Measurements from ENCODE around the gene BEST1. TPM values are rescaled to one million over a fixed set of nuclear protein-coding genes. Genes with fewer than 3 reads are reported as not detected.
A peak's percentile ranks its signal among the peaks of the same experiment; 100 is the strongest.

BEST1 gene
- total and polyA plus RNA-seq, 2 of the 13 experiments (the other 11 are each of a cell fraction or from before 2014, with no cell fraction given), result 0.09 to 0.65 TPM

- TF ChIP-seq ATF2 (CRISPR knock-in tag; IDR thresholded peaks at IDR 0.05), result no peak
- peak; percentile 6; the same call in 1 of the 2 replicates for TF ChIP-seq TGIF2 (CRISPR knock-in tag; IDR thresholded peaks at IDR 0.05)
- no peak for TF ChIP-seq PRDM4 (CRISPR knock-in tag; IDR thresholded peaks at IDR 0.05; ENCODE audit: borderline replicate concordance)
- TF ChIP-seq ZSCAN21 (CRISPR knock-in tag; IDR thresholded peaks at IDR 0.05; ENCODE audit: borderline replicate concordance), result no peak
- TF ChIP-seq THAP8 (CRISPR knock-in tag; IDR thresholded peaks at IDR 0.05; ENCODE audit: borderline replicate concordance), result no peak
- TF ChIP-seq IRX3 (CRISPR knock-in tag; IDR thresholded peaks at IDR 0.05; ENCODE audit: borderline replicate concordance, low read depth), result no peak
- no peak for TF ChIP-seq IRF1 (CRISPR knock-in tag; IDR thresholded peaks at IDR 0.05; ENCODE audit: low read depth)
- no peak for TF ChIP-seq HDAC1 (CRISPR knock-in tag; IDR thresholded peaks at IDR 0.05)
- TF ChIP-seq ZNF691 (CRISPR knock-in tag; IDR thresholded peaks at IDR 0.05; ENCODE audit: borderline replicate concordance, low read depth), result 0 out of 2 replicates have a peak, but pooled peaks have one; percentile 8
- TF ChIP-seq PRDM15 (CRISPR knock-in tag; IDR thresholded peaks at IDR 0.05), result no peak
- no peak for TF ChIP-seq MED8 (CRISPR knock-in tag; IDR thresholded peaks at IDR 0.05; ENCODE audit: insufficient replicate concordance)
- no peak for TF ChIP-seq ZNF460 (CRISPR knock-in tag; IDR thresholded peaks at IDR 0.05; ENCODE audit: borderline replicate concordance)
- TF ChIP-seq SP2 (CRISPR knock-in tag; IDR thresholded peaks at IDR 0.05), result no peak
- no peak for TF ChIP-seq FOXO1 (CRISPR knock-in tag; IDR thresholded peaks at IDR 0.05)
- TF ChIP-seq SMAD9 (CRISPR knock-in tag; IDR thresholded peaks at IDR 0.05), result no peak
- no peak for TF ChIP-seq JUND (CRISPR knock-in tag; IDR thresholded peaks at IDR 0.05)
- TF ChIP-seq ZNF530 (CRISPR knock-in tag; IDR thresholded peaks at IDR 0.05; ENCODE audit: low read depth), result no peak
- no peak for TF ChIP-seq ZNF567 (CRISPR knock-in tag; IDR thresholded peaks at IDR 0.05; ENCODE audit: borderline replicate concordance)
- peak; percentile 43 for TF ChIP-seq THAP11 (CRISPR knock-in tag; IDR thresholded peaks at IDR 0.05)
- TF ChIP-seq ZFX (CRISPR knock-in tag; IDR thresholded peaks at IDR 0.05; ENCODE audit: low read depth), result no peak
These were observed 4.8 kb downstream of the BEST1 start (continued) for GRCh38 chr11:61954851-61955421.
